Right atrium auricular region (tissue), 2 donors: ENCODE results near the gene WSB1. TPM values are rescaled to one million over a fixed set of nuclear protein-coding genes. Genes with fewer than 3 reads are reported as not detected.

Experiments
- DNase-seq: peaks from one replicate; pipeline ENCODE4 v3.0.0-alpha.2; 2019; ENCODE audit warnings: low spot score
- H3K27ac ChIP-seq, 2 donors: fragments of 200-600 bp; sonication (generic); 1 replicate in 1 of 2; 2 replicates in 1 of 2; pipeline ENCODE4 v1.5.1; 2016 to 2019
- H3K27me3 ChIP-seq, 2 donors: fragments of 200-600 bp; sonication (generic); one replicate each; pipeline versions ENCODE4 v1.5.1 to v1.6.0; 2017 to 2019
- H3K36me3 ChIP-seq: fragments of 200-600 bp; sonication (generic); one replicate; pipeline ENCODE4 v1.5.1; 2016
- H3K4me1 ChIP-seq, 2 donors: fragments of 200-600 bp; sonication (generic); one replicate each; pipeline versions ENCODE4 v1.5.1 to v1.6.0; 2017 to 2019
- H3K4me3 ChIP-seq, 2 donors: fragments of 200-600 bp; sonication (generic); 1 replicate in 1 of 2; 2 replicates in 1 of 2; pipeline ENCODE4 v1.5.1; 2017 to 2019; ENCODE audit warnings: mild to moderate bottlenecking in 1 of 2, moderate library complexity in 1 of 2
- H3K9me3 ChIP-seq, 2 donors: fragments of 200-600 bp; sonication (generic); one replicate each; pipeline ENCODE4 v1.5.1; 2019
- CTCF ChIP-seq, 2 donors: fragments of 200-600 bp; sonication (generic); IDR thresholded peaks; one replicate each; pipeline ENCODE4 v1.5.1; 2019; ENCODE audit warnings: antibody characterized with exemption in 2 of 2
- total RNA-seq, 2 donors: library from RNA; depleted of rRNA; stranded (reverse); fragments of >200 nt; gene quantifications; one replicate each; pipeline ENCODE4 v1.1.0, GENCODE V29; 2016

Gene WSB1
- total RNA-seq, 2 donors from 2014 or later, result 38.0 to 44.7 TPM

GRCh38 chr17:27299384-27300049 lies 5.6 kb downstream of the WSB1 start:
- Histone ChIP-seq H3K4me3 (no peak overlapping the region), H3K27ac (no peak overlapping the region), H3K9me3 (no peaks in the 10 kb centered on the region)

GRCh38 chr17:27303734-27304133 lies 9.8 kb downstream of the WSB1 start:
- Histone ChIP-seq H3K27ac (no peak overlapping the region), H3K27me3 (no peaks in the 10 kb centered on the region), H3K4me1 (peaks cover 0 to 41% of the 10 kb centered on the region in 2 donors), H3K9me3 (no peaks in the 10 kb centered on the region), H3K4me3 (no peak overlapping the region), H3K36me3 (peaks cover 21% of the 10 kb centered on the region)
- DNase-seq, result no peak
- TF ChIP-seq CTCF (IDR thresholded peaks at IDR 0.05), result no peak

More at GRCh38 chr17:27299384-27300049, 5.6 kb downstream of the WSB1 start:
- H3K36me3 ChIP-seq, result no peaks in the 10 kb centered on the region
- H3K4me1 ChIP-seq, result peaks cover 0 to 59% of the 10 kb centered on the region in 2 donors
- DNase-seq, result no peak
- no peak for TF ChIP-seq CTCF (IDR thresholded peaks at IDR 0.05)
- no peaks in the 10 kb centered on the region for H3K27me3 ChIP-seq

GRCh38 chr17:27306276-27306835 lies 12.4 kb downstream of the WSB1 start:
- H3K27me3 ChIP-seq, result no peaks in the 10 kb centered on the region
- peaks cover 47% of the 10 kb centered on the region for H3K36me3 ChIP-seq
- no peak overlapping the region for H3K27ac ChIP-seq
- no peaks in the 10 kb centered on the region for H3K9me3 ChIP-seq
- peaks cover 0 to 15% of the 10 kb centered on the region in 2 donors for H3K4me1 ChIP-seq
- no peak for TF ChIP-seq CTCF (IDR thresholded peaks at IDR 0.05)
- DNase-seq, result no peak
- no peak overlapping the region for H3K4me3 ChIP-seq

GRCh38 chr17:27310565-27311110 lies 16.7 kb downstream of the WSB1 start:
- TF ChIP-seq CTCF (IDR thresholded peaks at IDR 0.05), result no peak
- no peak for DNase-seq
- Histone ChIP-seq H3K27me3 (no peaks in the 10 kb centered on the region), H3K4me1 (peaks cover 0 to 17% of the 10 kb centered on the region in 2 donors), H3K4me3 (no peak overlapping the region), H3K36me3 (peaks cover 86% of the 10 kb centered on the region), H3K27ac (no peak overlapping the region), H3K9me3 (no peaks in the 10 kb centered on the region)

GRCh38 chr17:27313301-27313700 lies 19.4 kb downstream of the WSB1 start:
- peaks cover 84% of the 10 kb centered on the region for H3K36me3 ChIP-seq
- no peak overlapping the region for H3K4me3 ChIP-seq
- no peak for TF ChIP-seq CTCF (IDR thresholded peaks at IDR 0.05)
- H3K4me1 ChIP-seq, result peaks cover 0 to 18% of the 10 kb centered on the region in 2 donors
- no peak for DNase-seq
- no peak overlapping the region for H3K27ac ChIP-seq
- H3K9me3 ChIP-seq, result no peaks in the 10 kb centered on the region
- no peaks in the 10 kb centered on the region for H3K27me3 ChIP-seq
